GM12892 (cell line): ENCODE measurements around the gene AMPD1.

ENCODE experiments used
- POLR2A ChIP-seq: IDR thresholded peaks from 2 replicates; pipeline ENCODE4 v1.6.1; 2011; ENCODE audit warnings: low read depth, low read length, control low read depth
- POLR2AphosphoS5 ChIP-seq: IDR thresholded peaks from 2 replicates; pipeline ENCODE4 v1.6.1; 2011; ENCODE audit warnings: low read depth, low read length, control low read depth

GRCh38 chr1:114638910-114639309 is 56.4 kb downstream of the AMPD1 start:
- TF ChIP-seq POLR2AphosphoS5 (no peak), POLR2A (no peak)
